A549 (cell line): ENCODE measurements around the gene BMP5. TPM values are rescaled to one million over a fixed set of nuclear protein-coding genes. Genes with fewer than 3 reads are reported as not detected.
A peak's percentile ranks its signal among the peaks of the same experiment; 100 is the strongest.

Experiments
- ATAC-seq, 2 experiments: fragments of 200-7000 bp in 1 of 2; fragments of >200 bp in 1 of 2; cut with Nextera tagmentation in 1 of 2; cut with Tn5 transposase in 1 of 2; 3 replicates each; pipeline versions ENCODE4 v1.8.0 to v1.9.1; 2018 to 2020; ENCODE audit warnings: mild to moderate bottlenecking in 1 of 2, moderate library complexity in 1 of 2
- CTCF ChIA-PET: fragments of 300-600 bp; sonication (Branson Sonifier 250); formaldehyde crosslinking; extraction: SDS; loops from one replicate; lab custom pipeline; 2021; ENCODE audit warnings: antibody characterized with exemption, inconsistent platforms; lab: Yijun Ruan, JAX
- POLR2A ChIA-PET: fragments of 350-600 bp; formaldehyde crosslinking; extraction: SDS; loops from one replicate; lab custom pipeline; 2021; ENCODE audit warnings: antibody characterized with exemption, inconsistent platforms; lab: Yijun Ruan, JAX
- DNase-seq, 2 experiments: peaks; one replicate each; pipeline versions ENCODE4 v3.0.0 to v3.0.0-alpha.2; 2011 to 2016; ENCODE audit warnings: low read depth in 1 of 2, low spot score in 1 of 2
- FAIRE-seq: peaks from 2 replicates; lab custom pipeline; 2011; peaks lifted over from hg19 to GRCh38; lab: Jason Lieb, UNC
- H3K27ac ChIP-seq, 2 experiments: fragments of >200 bp; sonication (Bioruptor Twin); formaldehyde crosslinking; 3 replicates each; pipeline ENCODE4 v1.5.1; 2016 to 2017
- H3K4me1 ChIP-seq: fragments of >200 bp; sonication (Bioruptor Twin); formaldehyde crosslinking; 3 replicates; pipeline ENCODE4 v1.6.1; 2016
- H3K4me2 ChIP-seq: fragments of >200 bp; sonication (Bioruptor Twin); formaldehyde crosslinking; 3 replicates; pipeline ENCODE4 v1.6.1; 2016
- H3K4me3 ChIP-seq: fragments of >200 bp; sonication (Bioruptor Twin); formaldehyde crosslinking; 3 replicates; pipeline ENCODE4 v1.5.1; 2016
- H3K9me3 ChIP-seq: fragments of >200 bp; sonication (Bioruptor Twin); formaldehyde crosslinking; 3 replicates; pipeline ENCODE4 v1.6.1; 2016
- CBX8 ChIP-seq: fragments of 200-600 bp; sonication (generic); IDR thresholded peaks from 2 replicates; pipeline ENCODE4 v1.6.1; 2016
- CEBPB ChIP-seq, 2 experiments: fragments of >200 bp in 1 of 2; sonication (Bioruptor Twin) in 1 of 2; formaldehyde crosslinking in 1 of 2; IDR thresholded peaks; 2 replicates each; pipeline ENCODE4 v1.6.1; 2012 to 2016
- CHD2 ChIP-seq: fragments of 150-350 bp; IDR thresholded peaks from 2 replicates; pipeline ENCODE4 v1.6.1; 2014; ENCODE audit warnings: low read length; ENCODE audit not compliant: partially characterized antibody
- CHD4 ChIP-seq: fragments of 200-600 bp; sonication (generic); IDR thresholded peaks from 2 replicates; pipeline ENCODE4 v1.6.1; 2016; ENCODE audit warnings: antibody characterized with exemption, mild to moderate bottlenecking, borderline replicate concordance
- EP300 ChIP-seq, 2 experiments: fragments of >200 bp; sonication (Bioruptor Twin); formaldehyde crosslinking; IDR thresholded peaks; 2 replicates in 1 of 2; 3 replicates in 1 of 2; pipeline ENCODE4 v1.6.1; 2016 to 2017
- ESRRA ChIP-seq: fragments of 150-350 bp; IDR thresholded peaks from 2 replicates; pipeline ENCODE4 v1.6.1; 2014; ENCODE audit warnings: mild to moderate bottlenecking, low read length, borderline replicate concordance
- FOSB ChIP-seq: fragments of 250-450 bp; sonication (Bioruptor Pico); IDR thresholded peaks from 2 replicates; pipeline ENCODE4 v1.5.0; 2020; ENCODE audit warnings: mild to moderate bottlenecking, moderate library complexity
- FOSL2 ChIP-seq, 2 experiments: fragments of 450-650 bp in 1 of 2; fragments of >200 bp in 1 of 2; sonication (Bioruptor Twin) in 1 of 2; formaldehyde crosslinking; IDR thresholded peaks; 2 replicates each; pipeline versions ENCODE4 v1.5.0 to v1.6.1; 2016 to 2020; ENCODE audit warnings: mild to moderate bottlenecking in 1 of 2, moderate library complexity in 1 of 2
- GATA3 ChIP-seq: IDR thresholded peaks from 2 replicates; pipeline ENCODE4 v1.6.1; 2012; ENCODE audit warnings: borderline replicate concordance
- HEYL ChIP-seq: fragments of 250-450 bp; sonication (Bioruptor Pico); IDR thresholded peaks from 2 replicates; pipeline ENCODE4 v1.8.0; 2021; ENCODE audit warnings: mild to moderate bottlenecking, moderate library complexity
- HMGXB4 ChIP-seq: fragments of 250-450 bp; sonication (Bioruptor Pico); IDR thresholded peaks from 2 replicates; pipeline ENCODE4 v1.5.0; 2021; ENCODE audit warnings: mild to moderate bottlenecking, moderate library complexity, borderline replicate concordance
- HOXB13 ChIP-seq: fragments of 250-450 bp; sonication (Bioruptor Pico); IDR thresholded peaks from 2 replicates; pipeline ENCODE4 v1.5.0; 2020; ENCODE audit warnings: low read depth, mild to moderate bottlenecking, moderate library complexity
- JUN ChIP-seq, 2 experiments: fragments of >200 bp; sonication (Bioruptor Twin); formaldehyde crosslinking; IDR thresholded peaks; 2 replicates in 1 of 2; 3 replicates in 1 of 2; pipeline ENCODE4 v1.6.1; 2016 to 2017
- KDM1A ChIP-seq: fragments of 200-600 bp; sonication (generic); IDR thresholded peaks from 2 replicates; pipeline ENCODE4 v1.6.1; 2016; ENCODE audit warnings: low read depth, mild to moderate bottlenecking
- KDM5A ChIP-seq: fragments of 200-600 bp; sonication (generic); IDR thresholded peaks from 2 replicates; pipeline ENCODE4 v1.6.1; 2016; ENCODE audit warnings: antibody characterized with exemption, mild to moderate bottlenecking
- MAX ChIP-seq: IDR thresholded peaks from 2 replicates; pipeline ENCODE4 v1.6.1; 2012
- MAZ ChIP-seq: fragments of 150-350 bp; IDR thresholded peaks from 2 replicates; pipeline ENCODE4 v1.6.1; 2014; ENCODE audit warnings: antibody characterized with exemption, low read depth, low read length, borderline replicate concordance
- NR3C1 ChIP-seq: fragments of >200 bp; sonication (Bioruptor Twin); formaldehyde crosslinking; IDR thresholded peaks from 3 replicates; pipeline ENCODE4 v1.6.1; 2017
- RAD21 ChIP-seq, 2 experiments: fragments of >200 bp in 1 of 2; sonication (Bioruptor Twin) in 1 of 2; formaldehyde crosslinking in 1 of 2; IDR thresholded peaks in 1 of 2; conservative IDR thresholded peaks in 1 of 2; 2 replicates in 1 of 2; 3 replicates in 1 of 2; pipeline ENCODE4 v1.6.1; 2012 to 2018; ENCODE audit warnings: inconsistent platforms in 1 of 2
- RARB ChIP-seq: fragments of 250-450 bp; sonication (Bioruptor Pico); IDR thresholded peaks from 2 replicates; pipeline ENCODE4 v1.8.0; 2021; ENCODE audit warnings: mild to moderate bottlenecking, moderate library complexity
- RFX5 ChIP-seq: fragments of 450-650 bp; IDR thresholded peaks from 2 replicates; pipeline ENCODE4 v1.7.1; 2014; ENCODE audit warnings: antibody characterized with exemption, mild to moderate bottlenecking, moderate library complexity
- SMC3 ChIP-seq: fragments of >200 bp; sonication (Bioruptor Twin); formaldehyde crosslinking; IDR thresholded peaks from 3 replicates; pipeline ENCODE4 v1.6.1; 2018; ENCODE audit warnings: inconsistent platforms
- ZFP36 ChIP-seq: fragments of 450-650 bp; IDR thresholded peaks from 2 replicates; pipeline ENCODE4 v1.6.1; 2014; ENCODE audit warnings: borderline replicate concordance; ENCODE audit not compliant: partially characterized antibody
- ZSCAN20 ChIP-seq: fragments of 250-450 bp; sonication (Bioruptor Pico); IDR thresholded peaks from 2 replicates; pipeline ENCODE4 v1.8.0; 2022; ENCODE audit warnings: mild to moderate bottlenecking, moderate library complexity
- WGBS: methylation state at CpG from one replicate; pipeline ENCODE4 v1.1.6; 2017; ENCODE audit errors: missing lambda C conversion rate; 5-methylcytosine and 5-hydroxymethylcytosine counted together
- polyA plus RNA-seq, 4 experiments: library from polyadenylated mRNA; depleted of rRNA in 3 of 4; stranded (reverse); fragments of >200 nt; fragmentation: RNase III in 1 of 4; extraction: RNeasy Plus Mini Kit Qiagen cat#74134 plus additional on column Dnase treatment in 1 of 4; gene quantifications; 2 replicates in 3 of 4; 3 replicates in 1 of 4; pipeline ENCODE4 v1.2.3, GENCODE V29; 2011 to 2017
- TF ChIP-seq, protein P1 (sequence below): fragments of >200 bp; sonication (Bioruptor Twin); formaldehyde crosslinking; IDR thresholded peaks from 3 replicates; pipeline ENCODE4 v1.5.1; 2016
- TF ChIP-seq, protein P2 (sequence below): IDR thresholded peaks from 2 replicates; pipeline ENCODE4 v1.6.1; 2012; ENCODE audit warnings: low read depth, borderline replicate concordance

The BMP5 gene
- polyA plus RNA-seq, 2 of the 4 experiments (the other 2 are of a cell fraction) = 0.04 to 0.12 TPM

DNA sequence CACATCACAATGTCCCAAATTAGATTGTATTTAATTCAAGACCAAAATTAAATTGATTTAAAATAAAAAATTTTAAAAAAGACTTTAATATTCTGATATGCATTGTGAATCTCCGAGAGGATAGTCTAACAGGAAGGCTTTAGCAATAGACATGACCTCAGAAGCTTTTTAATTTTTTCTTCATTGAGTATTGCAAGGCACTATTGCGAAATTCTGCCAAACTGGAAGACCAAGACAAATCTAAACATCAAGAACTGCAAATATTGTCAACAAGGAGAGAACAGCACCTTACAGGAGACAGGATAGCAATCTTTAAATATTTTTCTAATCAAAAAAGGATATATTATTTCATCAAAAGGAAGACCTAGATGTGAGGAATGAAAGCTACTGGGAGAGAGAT, 56.9 kb downstream of the BMP5 start:
- ATAC-seq = no peak
- no peak for FAIRE-seq
- H3K4me3 ChIP-seq = no peak overlapping the region
- POLR2A ChIA-PET = no interaction called here
- no peaks in the 10 kb centered on the region for H3K9me3 ChIP-seq
- no peaks in the 10 kb centered on the region for H3K4me1 ChIP-seq
- H3K27ac ChIP-seq = no peak overlapping the region
- H3K4me2 ChIP-seq = no peak overlapping the region
- TF ChIP-seq JUN (IDR thresholded peaks at IDR 0.05) (no peak), KDM1A (no peak), CEBPB (IDR thresholded peaks at IDR 0.05) (peak; percentile 62 to 76; a peak in 3 of 4 replicates), ZFP36 (no peak)
- no peak for DNase-seq
- CTCF ChIA-PET = no interaction called here
- 64% methylated on average over 2 of the region's 2 CpGs for WGBS

GRCh38 chr6:55812509-55812908, 62.9 kb downstream of the BMP5 start:
- no peak for FAIRE-seq
- ChIA-PET POLR2A (no interaction called here), CTCF (no interaction called here)
- no peak overlapping the region for H3K4me2 ChIP-seq
- H3K9me3 ChIP-seq = no peaks in the 10 kb centered on the region
- no peaks in the 10 kb centered on the region for H3K4me1 ChIP-seq
- WGBS = 69% methylated on average over 1 of the region's 1 CpG
- no peak overlapping the region for H3K27ac ChIP-seq
- TF ChIP-seq NR3C1 = no peak
- no peak for TF ChIP-seq HEYL (CRISPR knock-in tag)
- TF ChIP-seq KDM1A = no peak
- TF ChIP-seq CHD2 = no peak
- no peak for TF ChIP-seq CEBPB (IDR thresholded peaks at IDR 0.05)
- no peak for TF ChIP-seq ZSCAN20 (CRISPR knock-in tag)
- TF ChIP-seq ESRRA = no peak
- TF ChIP-seq FOSL2 (IDR thresholded peaks at IDR 0.05) = no peak
- TF ChIP-seq FOSL2 (CRISPR knock-in tag; IDR thresholded peaks at IDR 0.05) = no peak
- TF ChIP-seq SMC3 = no peak
- TF ChIP-seq HMGXB4 (CRISPR knock-in tag) = no peak
- TF ChIP-seq EP300 (IDR thresholded peaks at IDR 0.05) = no peak
- no peak for TF ChIP-seq MAX
- TF ChIP-seq GATA3 = no peak
- TF ChIP-seq RARB (CRISPR knock-in tag) = no peak
- no peak for TF ChIP-seq CHD4
- TF ChIP-seq RAD21 (conservative IDR thresholded peaks at IDR 0.05 in 1 of 2, IDR thresholded peaks at IDR 0.05 in 1 of 2) = no peak
- H3K4me3 ChIP-seq = no peak overlapping the region
- ATAC-seq = no peak
- no peak for DNase-seq

DNA sequence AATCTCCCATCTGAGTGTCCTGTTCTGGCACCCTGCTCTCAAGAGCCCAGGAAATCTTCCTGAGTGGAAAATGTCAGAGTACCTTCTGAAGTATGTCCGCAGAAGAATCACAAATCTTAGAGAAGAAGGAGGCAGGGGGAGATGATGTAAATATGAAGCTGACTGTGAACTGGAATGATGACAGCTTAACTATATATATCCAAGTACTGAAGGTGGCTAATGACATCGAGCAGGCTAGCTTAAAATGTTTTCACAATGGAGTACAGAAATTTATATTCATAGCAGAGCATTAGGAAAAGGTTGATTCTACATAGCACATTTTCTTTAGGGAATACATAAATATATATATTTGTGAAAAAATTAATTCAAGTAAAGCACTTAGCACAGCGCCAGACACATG, 64.3 kb downstream of the BMP5 start:
- DNase-seq = no peak
- FAIRE-seq = no peak
- Histone ChIP-seq H3K4me1 (no peaks in the 10 kb centered on the region), H3K4me3 (no peak overlapping the region), H3K9me3 (no peaks in the 10 kb centered on the region), H3K4me2 (no peak overlapping the region), H3K27ac (no peak overlapping the region)
- TF ChIP-seq KDM5A = no peak
- TF ChIP-seq, protein P1, sequence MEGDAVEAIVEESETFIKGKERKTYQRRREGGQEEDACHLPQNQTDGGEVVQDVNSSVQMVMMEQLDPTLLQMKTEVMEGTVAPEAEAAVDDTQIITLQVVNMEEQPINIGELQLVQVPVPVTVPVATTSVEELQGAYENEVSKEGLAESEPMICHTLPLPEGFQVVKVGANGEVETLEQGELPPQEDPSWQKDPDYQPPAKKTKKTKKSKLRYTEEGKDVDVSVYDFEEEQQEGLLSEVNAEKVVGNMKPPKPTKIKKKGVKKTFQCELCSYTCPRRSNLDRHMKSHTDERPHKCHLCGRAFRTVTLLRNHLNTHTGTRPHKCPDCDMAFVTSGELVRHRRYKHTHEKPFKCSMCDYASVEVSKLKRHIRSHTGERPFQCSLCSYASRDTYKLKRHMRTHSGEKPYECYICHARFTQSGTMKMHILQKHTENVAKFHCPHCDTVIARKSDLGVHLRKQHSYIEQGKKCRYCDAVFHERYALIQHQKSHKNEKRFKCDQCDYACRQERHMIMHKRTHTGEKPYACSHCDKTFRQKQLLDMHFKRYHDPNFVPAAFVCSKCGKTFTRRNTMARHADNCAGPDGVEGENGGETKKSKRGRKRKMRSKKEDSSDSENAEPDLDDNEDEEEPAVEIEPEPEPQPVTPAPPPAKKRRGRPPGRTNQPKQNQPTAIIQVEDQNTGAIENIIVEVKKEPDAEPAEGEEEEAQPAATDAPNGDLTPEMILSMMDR = no peak
- TF ChIP-seq RFX5 = no peak
- TF ChIP-seq ZFP36 = no peak
- TF ChIP-seq HOXB13 (CRISPR knock-in tag) = no peak
- no peak for TF ChIP-seq MAZ
- TF ChIP-seq, protein P2, sequence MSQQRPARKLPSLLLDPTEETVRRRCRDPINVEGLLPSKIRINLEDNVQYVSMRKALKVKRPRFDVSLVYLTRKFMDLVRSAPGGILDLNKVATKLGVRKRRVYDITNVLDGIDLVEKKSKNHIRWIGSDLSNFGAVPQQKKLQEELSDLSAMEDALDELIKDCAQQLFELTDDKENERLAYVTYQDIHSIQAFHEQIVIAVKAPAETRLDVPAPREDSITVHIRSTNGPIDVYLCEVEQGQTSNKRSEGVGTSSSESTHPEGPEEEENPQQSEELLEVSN = no peak
- TF ChIP-seq FOSB (CRISPR knock-in tag) = no peak
- TF ChIP-seq CBX8 = no peak
- WGBS = 68% methylated on average over 3 of the region's 3 CpGs
- ChIA-PET POLR2A (no interaction called here), CTCF (interaction anchor here (1.6 kb wide), 1 partner anchor 366 kb away, joined by 3 read pairs; no protein-coding TSS in a partner anchor)
- ATAC-seq = no peak
